ENCODE measurements around the gene TENM4. TPM values are rescaled to one million over a fixed set of nuclear protein-coding genes. Genes with fewer than 3 reads are reported as not detected.

TENM4 gene
- total RNA-seq, 1 donor from 2014 or later: not detected

GRCh38 chr11:79390923-79391322, 49.9 kb downstream of the TENM4 start:
- no peak overlapping the region for H3K4me3 Mint-ChIP-seq (ENCODE audit: low read depth)
- DNase-seq (ENCODE audit: low spot score): no peak
- no peaks in the 10 kb centered on the region for H3K9me3 Mint-ChIP-seq
- H3K27me3 Mint-ChIP-seq (ENCODE audit: low read depth): no peaks in the 10 kb centered on the region
- intact Hi-C loops (cut with micrococcal nuclease): no loop called here
- H3K4me1 Mint-ChIP-seq (ENCODE audit: low read depth): no peaks in the 10 kb centered on the region
- no peak overlapping the region for H3K27ac Mint-ChIP-seq
- no peaks in the 10 kb centered on the region for H3K36me3 Mint-ChIP-seq (ENCODE audit: low read depth)

GRCh38 chr11:79390477-79390876, 50.4 kb downstream of the TENM4 start:
- Mint-ChIP-seq H3K4me3 (ENCODE audit: low read depth) (no peak overlapping the region), H3K4me1 (ENCODE audit: low read depth) (no peaks in the 10 kb centered on the region), H3K9me3 (no peaks in the 10 kb centered on the region), H3K36me3 (ENCODE audit: low read depth) (no peaks in the 10 kb centered on the region), H3K27ac (no peak overlapping the region), H3K27me3 (ENCODE audit: low read depth) (no peaks in the 10 kb centered on the region)
- no peak for DNase-seq (ENCODE audit: low spot score)
- intact Hi-C loops (cut with micrococcal nuclease): no loop called here

- no peak overlapping the region for H3K27ac Mint-ChIP-seq
- H3K27me3 Mint-ChIP-seq (ENCODE audit: low read depth): no peaks in the 10 kb centered on the region
- no peaks in the 10 kb centered on the region for H3K9me3 Mint-ChIP-seq
- intact Hi-C loops (cut with micrococcal nuclease): no loop called here
- DNase-seq (ENCODE audit: low spot score): no peak
- no peak overlapping the region for H3K4me3 Mint-ChIP-seq (ENCODE audit: low read depth)
- no peaks in the 10 kb centered on the region for H3K36me3 Mint-ChIP-seq (ENCODE audit: low read depth)
- H3K4me1 Mint-ChIP-seq (ENCODE audit: low read depth): no peaks in the 10 kb centered on the region
Observed at GRCh38 chr11:79388201-79388600, 52.6 kb downstream of the TENM4 start.

- H3K9me3 Mint-ChIP-seq: no peaks in the 10 kb centered on the region
- H3K36me3 Mint-ChIP-seq (ENCODE audit: low read depth): no peaks in the 10 kb centered on the region
- no peak overlapping the region for H3K27ac Mint-ChIP-seq
- H3K4me3 Mint-ChIP-seq (ENCODE audit: low read depth): no peak overlapping the region
- no peaks in the 10 kb centered on the region for H3K27me3 Mint-ChIP-seq (ENCODE audit: low read depth)
- no peak for DNase-seq (ENCODE audit: low spot score)
- intact Hi-C loops (cut with micrococcal nuclease): no loop called here
- no peaks in the 10 kb centered on the region for H3K4me1 Mint-ChIP-seq (ENCODE audit: low read depth)
Observed at GRCh38 chr11:79383874-79384273, 57.0 kb downstream of the TENM4 start.

- Mint-ChIP-seq H3K4me1 (ENCODE audit: low read depth) (no peaks in the 10 kb centered on the region), H3K27me3 (ENCODE audit: low read depth) (no peaks in the 10 kb centered on the region), H3K9me3 (no peaks in the 10 kb centered on the region), H3K36me3 (ENCODE audit: low read depth) (no peaks in the 10 kb centered on the region), H3K27ac (no peak overlapping the region), H3K4me3 (ENCODE audit: low read depth) (no peak overlapping the region)
- intact Hi-C loops (cut with micrococcal nuclease): no loop called here
- DNase-seq (ENCODE audit: low spot score): no peak
Observed at GRCh38 chr11:79382301-79383050, 58.4 kb downstream of the TENM4 start.

GRCh38 chr11:79381036-79381435, 59.8 kb downstream of the TENM4 start:
- Mint-ChIP-seq H3K4me3 (ENCODE audit: low read depth) (no peak overlapping the region), H3K36me3 (ENCODE audit: low read depth) (no peaks in the 10 kb centered on the region), H3K4me1 (ENCODE audit: low read depth) (no peaks in the 10 kb centered on the region), H3K9me3 (no peaks in the 10 kb centered on the region), H3K27me3 (ENCODE audit: low read depth) (no peaks in the 10 kb centered on the region), H3K27ac (no peak overlapping the region)
- no peak for DNase-seq (ENCODE audit: low spot score)
- intact Hi-C loops (cut with micrococcal nuclease): no loop called here

GRCh38 chr11:79377406-79377805, 63.4 kb downstream of the TENM4 start:
- H3K36me3 Mint-ChIP-seq (ENCODE audit: low read depth): no peaks in the 10 kb centered on the region
- no peak for DNase-seq (ENCODE audit: low spot score)
- no peak overlapping the region for H3K4me3 Mint-ChIP-seq (ENCODE audit: low read depth)
- intact Hi-C loops (cut with micrococcal nuclease): no loop called here
- H3K9me3 Mint-ChIP-seq: no peaks in the 10 kb centered on the region
- peaks cover 3% of the 10 kb centered on the region for H3K27me3 Mint-ChIP-seq (ENCODE audit: low read depth)
- no peaks in the 10 kb centered on the region for H3K4me1 Mint-ChIP-seq (ENCODE audit: low read depth)
- H3K27ac Mint-ChIP-seq: no peak overlapping the region

GRCh38 chr11:79375818-79376550, 64.8 kb downstream of the TENM4 start:
- intact Hi-C loops (cut with micrococcal nuclease): no loop called here
- no peaks in the 10 kb centered on the region for H3K4me1 Mint-ChIP-seq (ENCODE audit: low read depth)
- H3K27ac Mint-ChIP-seq: no peak overlapping the region
- H3K36me3 Mint-ChIP-seq (ENCODE audit: low read depth): no peaks in the 10 kb centered on the region
- peaks cover 3% of the 10 kb centered on the region for H3K27me3 Mint-ChIP-seq (ENCODE audit: low read depth)
- no peak overlapping the region for H3K4me3 Mint-ChIP-seq (ENCODE audit: low read depth)
- DNase-seq (ENCODE audit: low spot score): no peak
- no peaks in the 10 kb centered on the region for H3K9me3 Mint-ChIP-seq

- Mint-ChIP-seq H3K4me3 (ENCODE audit: low read depth) (no peak overlapping the region), H3K36me3 (ENCODE audit: low read depth) (no peaks in the 10 kb centered on the region), H3K27ac (no peak overlapping the region), H3K27me3 (ENCODE audit: low read depth) (peaks cover 3% of the 10 kb centered on the region), H3K4me1 (ENCODE audit: low read depth) (no peaks in the 10 kb centered on the region), H3K9me3 (no peaks in the 10 kb centered on the region)
- no peak for DNase-seq (ENCODE audit: low spot score)
- intact Hi-C loops (cut with micrococcal nuclease): no loop called here
Observed at GRCh38 chr11:79374727-79375126, 66.1 kb downstream of the TENM4 start.

GRCh38 chr11:79371724-79372123, 69.1 kb downstream of the TENM4 start:
- Mint-ChIP-seq H3K9me3 (no peaks in the 10 kb centered on the region), H3K4me1 (ENCODE audit: low read depth) (no peaks in the 10 kb centered on the region), H3K27ac (no peak overlapping the region), H3K27me3 (ENCODE audit: low read depth) (peaks cover 3% of the 10 kb centered on the region), H3K36me3 (ENCODE audit: low read depth) (no peaks in the 10 kb centered on the region), H3K4me3 (ENCODE audit: low read depth) (no peak overlapping the region)
- no peak for DNase-seq (ENCODE audit: low spot score)
- intact Hi-C loops (cut with micrococcal nuclease): no loop called here

- no peak overlapping the region for H3K27ac Mint-ChIP-seq
- intact Hi-C loops (cut with micrococcal nuclease): no loop called here
- H3K4me1 Mint-ChIP-seq (ENCODE audit: low read depth): no peaks in the 10 kb centered on the region
- no peak overlapping the region for H3K4me3 Mint-ChIP-seq (ENCODE audit: low read depth)
- no peaks in the 10 kb centered on the region for H3K36me3 Mint-ChIP-seq (ENCODE audit: low read depth)
- no peak for DNase-seq (ENCODE audit: low spot score)
- H3K9me3 Mint-ChIP-seq: no peaks in the 10 kb centered on the region
- H3K27me3 Mint-ChIP-seq (ENCODE audit: low read depth): peaks cover 3% of the 10 kb centered on the region
Observed at GRCh38 chr11:79371152-79371551, 69.7 kb downstream of the TENM4 start.

- no peaks in the 10 kb centered on the region for H3K4me1 Mint-ChIP-seq (ENCODE audit: low read depth)
- no peaks in the 10 kb centered on the region for H3K36me3 Mint-ChIP-seq (ENCODE audit: low read depth)
Observed at GRCh38 chr11:79369055-79369454, 71.8 kb downstream of the TENM4 start.

GRCh38 chr11:79367844-79368243, 73.0 kb downstream of the TENM4 start:
- no peak overlapping the region for H3K4me3 Mint-ChIP-seq (ENCODE audit: low read depth)
- intact Hi-C loops (cut with micrococcal nuclease): no loop called here
- H3K27ac Mint-ChIP-seq: no peak overlapping the region
- H3K4me1 Mint-ChIP-seq (ENCODE audit: low read depth): no peaks in the 10 kb centered on the region
- no peak for DNase-seq (ENCODE audit: low spot score)
- H3K9me3 Mint-ChIP-seq: no peaks in the 10 kb centered on the region
- no peaks in the 10 kb centered on the region for H3K36me3 Mint-ChIP-seq (ENCODE audit: low read depth)
- no peaks in the 10 kb centered on the region for H3K27me3 Mint-ChIP-seq (ENCODE audit: low read depth)

More at GRCh38 chr11:79369055-79369454, 71.8 kb downstream of the TENM4 start:
- Mint-ChIP-seq H3K4me3 (ENCODE audit: low read depth) (no peak overlapping the region), H3K27me3 (ENCODE audit: low read depth) (no peaks in the 10 kb centered on the region), H3K9me3 (no peaks in the 10 kb centered on the region), H3K27ac (no peak overlapping the region)
- DNase-seq (ENCODE audit: low spot score): no peak
- intact Hi-C loops (cut with micrococcal nuclease): no loop called here

Data from activated T-helper 2 cell treated with anti-CD3 and anti-CD28 coated beads, Interferon-gamma antibody, Interleukin-2, Interleukin-4, amounts not matched to agents 10 μg/mL and 5 μg/mL and 100 μg/mL, durations not matched to agents 14 hours and 24 hours and 36 hours (primary cell).